ENCODE data around the gene AHI1.

DNA sequence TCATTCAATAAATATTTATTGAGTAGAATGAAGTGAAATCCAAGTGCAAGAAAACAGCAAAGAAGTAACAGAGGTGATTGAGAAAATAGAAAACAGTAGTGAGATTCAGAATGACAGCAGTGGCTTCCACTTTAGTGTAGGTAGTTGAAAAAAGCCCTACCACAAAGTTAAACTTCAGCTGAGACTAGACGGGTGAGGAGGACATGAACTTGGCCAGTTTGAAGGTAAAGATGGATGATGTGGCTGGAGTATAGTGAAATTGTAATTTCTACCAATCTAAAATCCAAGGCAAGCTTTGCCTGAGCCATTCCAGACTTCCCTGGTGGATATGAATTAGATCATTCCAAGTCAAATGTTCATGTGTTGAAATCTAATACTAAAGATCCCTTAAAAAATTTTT, 32.6 kb upstream of the AHI1 start:
- TF ChIP-seq, protein P1, sequence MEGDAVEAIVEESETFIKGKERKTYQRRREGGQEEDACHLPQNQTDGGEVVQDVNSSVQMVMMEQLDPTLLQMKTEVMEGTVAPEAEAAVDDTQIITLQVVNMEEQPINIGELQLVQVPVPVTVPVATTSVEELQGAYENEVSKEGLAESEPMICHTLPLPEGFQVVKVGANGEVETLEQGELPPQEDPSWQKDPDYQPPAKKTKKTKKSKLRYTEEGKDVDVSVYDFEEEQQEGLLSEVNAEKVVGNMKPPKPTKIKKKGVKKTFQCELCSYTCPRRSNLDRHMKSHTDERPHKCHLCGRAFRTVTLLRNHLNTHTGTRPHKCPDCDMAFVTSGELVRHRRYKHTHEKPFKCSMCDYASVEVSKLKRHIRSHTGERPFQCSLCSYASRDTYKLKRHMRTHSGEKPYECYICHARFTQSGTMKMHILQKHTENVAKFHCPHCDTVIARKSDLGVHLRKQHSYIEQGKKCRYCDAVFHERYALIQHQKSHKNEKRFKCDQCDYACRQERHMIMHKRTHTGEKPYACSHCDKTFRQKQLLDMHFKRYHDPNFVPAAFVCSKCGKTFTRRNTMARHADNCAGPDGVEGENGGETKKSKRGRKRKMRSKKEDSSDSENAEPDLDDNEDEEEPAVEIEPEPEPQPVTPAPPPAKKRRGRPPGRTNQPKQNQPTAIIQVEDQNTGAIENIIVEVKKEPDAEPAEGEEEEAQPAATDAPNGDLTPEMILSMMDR (IDR thresholded peaks at IDR 0.05), result no peak
- TF ChIP-seq POLR2A (IDR thresholded peaks at IDR 0.05) (no peak), EP300 (IDR thresholded peaks at IDR 0.05) (no peak), POLR2AphosphoS5 (IDR thresholded peaks at IDR 0.05) (no peak)

Data from stomach (tissue), 4 donors.